IMR-90 (cell line): Measurements from ENCODE around the gene CHML. TPM values are rescaled to one million over a fixed set of nuclear protein-coding genes. Genes with fewer than 3 reads are reported as not detected.

Experiments
- ATAC-seq: fragments of 200-7000 bp; cut with Tn5 transposase; 2 replicates; pipeline ENCODE4 v1.9.1; 2020; ENCODE audit warnings: low read depth, mild to moderate bottlenecking, moderate library complexity
- BruUV-seq: library from RNA; stranded (reverse); fragments of 400-500 nt; replicated peaks from 2 replicates; lab custom pipeline; 2021; lab: Mats Ljungman, UMichigan
- CTCF ChIA-PET: fragments of 300-600 bp; formaldehyde crosslinking; extraction: SDS; loops from one replicate; lab custom pipeline; 2021; ENCODE audit warnings: antibody characterized with exemption; lab: Yijun Ruan, JAX
- POLR2A ChIA-PET: fragments of 300-600 bp; sonication (Branson Sonifier 250); formaldehyde crosslinking; loops from one replicate; lab custom pipeline; 2022; ENCODE audit warnings: antibody characterized with exemption; ENCODE audit not compliant: unreplicated experiment; lab: Charles Lee
- DNase-seq: peaks from one replicate; pipeline ENCODE4 v3.0.0; 2013
- H2AFZ ChIP-seq: replicated peaks from 2 replicates; pipeline ENCODE3; 2013; ENCODE audit warnings: low read length, mild to moderate bottlenecking; ENCODE audit not compliant: poor library complexity
- H2AK5ac ChIP-seq: 2 replicates; pipeline ENCODE4 v1.6.1; 2013; ENCODE audit warnings: low read depth, low read length, inconsistent platforms
- H2AK9ac ChIP-seq: replicated peaks from 2 replicates; pipeline ENCODE3; 2013; ENCODE audit warnings: mild to moderate bottlenecking, low read depth, low read length, moderate library complexity; ENCODE audit not compliant: poor library complexity
- H2BK120ac ChIP-seq: 2 replicates; pipeline ENCODE4 v1.6.1; 2013; ENCODE audit warnings: low read depth, low read length, inconsistent platforms
- H2BK15ac ChIP-seq: 3 replicates; pipeline ENCODE4 v1.6.1; 2013; ENCODE audit warnings: low read depth, low read length, inconsistent platforms
- H2BK20ac ChIP-seq: 2 replicates; pipeline ENCODE4 v1.6.1; 2013; ENCODE audit warnings: low read depth, mild to moderate bottlenecking, inconsistent platforms, low read length, moderate library complexity
- H2BK5ac ChIP-seq: 2 replicates; pipeline ENCODE4 v1.6.1; 2013; ENCODE audit warnings: mild to moderate bottlenecking, low read depth, low read length, inconsistent platforms; ENCODE audit not compliant: poor library complexity, severe bottlenecking
- H3K14ac ChIP-seq: replicated peaks from 2 replicates; pipeline ENCODE4 v1.6.1; 2013; ENCODE audit warnings: low read depth, low read length, inconsistent platforms
- H3K18ac ChIP-seq: 2 replicates; pipeline ENCODE4 v1.6.1; 2013; ENCODE audit warnings: low read depth, low read length, control low read depth
- H3K23ac ChIP-seq: 2 replicates; pipeline ENCODE4 v1.6.1; 2013; ENCODE audit warnings: low read depth, low read length, inconsistent platforms
- H3K27ac ChIP-seq: 2 replicates; pipeline ENCODE4 v1.5.1; 2013; ENCODE audit warnings: mild to moderate bottlenecking, control low read depth, low read length; ENCODE audit not compliant: insufficient read depth
- H3K27me3 ChIP-seq: 2 replicates; pipeline ENCODE4 v1.6.1; 2013; ENCODE audit warnings: low read length; ENCODE audit not compliant: control insufficient read depth, insufficient read depth
- H3K36me3 ChIP-seq: 2 replicates; pipeline ENCODE4 v1.6.1; 2013; ENCODE audit warnings: low read length, mixed read lengths; ENCODE audit not compliant: control insufficient read depth, insufficient read depth
- H3K4ac ChIP-seq: 2 replicates; pipeline ENCODE4 v1.6.1; 2013; ENCODE audit warnings: low read depth, low read length, inconsistent platforms
- H3K4me1 ChIP-seq: 2 replicates; pipeline ENCODE4 v1.6.1; 2013; ENCODE audit warnings: low read length, mixed read lengths; ENCODE audit not compliant: control insufficient read depth, insufficient read depth
- H3K4me2 ChIP-seq: 2 replicates; pipeline ENCODE4 v1.6.1; 2013; ENCODE audit warnings: low read depth, mild to moderate bottlenecking, control low read depth, low read length, moderate library complexity
- H3K4me3 ChIP-seq: 2 replicates; pipeline ENCODE4 v1.5.1; 2013; ENCODE audit warnings: low read depth, mild to moderate bottlenecking, control low read depth, low read length, moderate library complexity; ENCODE audit not compliant: insufficient read depth
- H3K56ac ChIP-seq: 2 replicates; pipeline ENCODE4 v1.6.1; 2013; ENCODE audit warnings: low read length, inconsistent platforms; ENCODE audit not compliant: insufficient read depth; ENCODE audit errors: extremely low read depth
- H3K79me1 ChIP-seq, 2 experiments: 2 replicates each; pipeline ENCODE4 v1.6.1; 2013; ENCODE audit warnings: low read length in 2 of 2, inconsistent platforms in 1 of 2, low read depth in 1 of 2
- H3K9ac ChIP-seq: 2 replicates; pipeline ENCODE4 v1.6.1; 2013; ENCODE audit warnings: low read depth, low read length, control low read depth
- H3K9me1 ChIP-seq: 2 replicates; pipeline ENCODE4 v1.6.1; 2013; ENCODE audit warnings: low read length, inconsistent platforms; ENCODE audit not compliant: insufficient read depth
- H3K9me3 ChIP-seq: 2 replicates; pipeline ENCODE4 v1.6.1; 2013; ENCODE audit warnings: low read length; ENCODE audit not compliant: control insufficient read depth, insufficient read depth
- H4K20me1 ChIP-seq: 2 replicates; pipeline ENCODE4 v1.6.1; 2013; ENCODE audit warnings: low read length, inconsistent platforms; ENCODE audit not compliant: insufficient read depth
- H4K5ac ChIP-seq: 2 replicates; pipeline ENCODE4 v1.6.1; 2013; ENCODE audit warnings: mild to moderate bottlenecking, low read depth, low read length, control low read depth
- H4K8ac ChIP-seq, 2 experiments: 2 replicates each; pipeline ENCODE4 v1.6.1; 2013; ENCODE audit warnings: low read depth in 2 of 2, low read length in 2 of 2, control low read depth in 1 of 2, inconsistent platforms in 1 of 2
- H4K91ac ChIP-seq: 2 replicates; pipeline ENCODE4 v1.6.1; 2013; ENCODE audit warnings: low read depth, low read length, inconsistent platforms; ENCODE audit not compliant: insufficient read depth
- BHLHE40 ChIP-seq: fragments of 150-350 bp; IDR thresholded peaks from 2 replicates; pipeline ENCODE4 v1.6.1; 2016; ENCODE audit warnings: mild to moderate bottlenecking, low read depth, low read length
- CHD1 ChIP-seq: IDR thresholded peaks from 2 replicates; pipeline ENCODE4 v1.6.1; 2012; ENCODE audit warnings: low read depth, low read length, improper control_type of control experiment
- CTCF ChIP-seq: conservative IDR thresholded peaks from 2 replicates; pipeline ENCODE4 v1.5.1; 2012; ENCODE audit warnings: mild to moderate bottlenecking, low read depth, low read length, improper control_type of control experiment
- ELK1 ChIP-seq: fragments of 150-350 bp; IDR thresholded peaks from 2 replicates; pipeline ENCODE4 v1.6.1; 2016; ENCODE audit warnings: low read depth, mild to moderate bottlenecking, low read length, moderate library complexity, borderline replicate concordance
- FOS ChIP-seq: fragments of 150-350 bp; IDR thresholded peaks from 2 replicates; pipeline ENCODE4 v1.6.1; 2016; ENCODE audit warnings: low read depth, low read length
- MAFK ChIP-seq: IDR thresholded peaks from 2 replicates; pipeline ENCODE4 v1.6.1; 2012; ENCODE audit warnings: low read depth, low read length, improper control_type of control experiment
- MXI1 ChIP-seq: IDR thresholded peaks from 2 replicates; pipeline ENCODE4 v1.6.1; 2012; ENCODE audit warnings: low read depth, mild to moderate bottlenecking, low read length, moderate library complexity, borderline replicate concordance
- NFE2L2 ChIP-seq: fragments of 150-350 bp; IDR thresholded peaks from 2 replicates; pipeline ENCODE4 v1.6.1; 2016; ENCODE audit warnings: low read depth, mild to moderate bottlenecking, low read length
- RCOR1 ChIP-seq: IDR thresholded peaks from 2 replicates; pipeline ENCODE4 v1.6.1; 2012; ENCODE audit warnings: mild to moderate bottlenecking, low read length, improper control_type of control experiment; ENCODE audit not compliant: insufficient replicate concordance
- SMC3 ChIP-seq: fragments of 150-350 bp; IDR thresholded peaks from 2 replicates; pipeline ENCODE4 v1.6.1; 2016; ENCODE audit warnings: low read depth, mild to moderate bottlenecking, antibody characterized with exemption, low read length, moderate library complexity
- WGBS, 2 experiments: methylation state at CpG; one replicate each; pipeline versions ENCODE4 v1.1.5 to v1.1.7; 2013; ENCODE audit warnings: missing lambda C conversion rate in 2 of 2; ENCODE audit not compliant: insufficient read length in 1 of 2; ENCODE audit errors: extremely low coverage in 2 of 2; 5-methylcytosine and 5-hydroxymethylcytosine counted together
- dilution Hi-C: fragments of 300-500 bp; cut with HindIII; formaldehyde crosslinking; loops from one replicate; pipeline ENCODE4 v1.14.3; 2018; ENCODE audit warnings: low sequenced_read_pairs; ENCODE audit not compliant: unreplicated experiment
- in situ Hi-C: fragments of 300-500 bp; cut with MboI; formaldehyde crosslinking; loops from 3 replicates; pipeline ENCODE4 v1.14.3; 2019; ENCODE audit warnings: low sequenced_read_pairs, inconsistent platforms, mixed read lengths
- intact Hi-C: fragments of 100-400 bp; cut with micrococcal nuclease; formaldehyde crosslinking; loops from 2 replicates; pipeline ENCODE4 v1.10.0; 2022
- polyA plus RNA-seq, 3 experiments: library from polyadenylated mRNA; depleted of rRNA; stranded (reverse); fragments of >200 nt; gene quantifications; 2 replicates each; pipeline ENCODE4 v1.2.3, GENCODE V29; 2012; ENCODE audit warnings: low replicate concordance in 1 of 3
- total RNA-seq: library from RNA; depleted of rRNA; stranded (reverse); fragments of >200 nt; gene quantifications from 2 replicates; pipeline ENCODE4 v1.2.3, GENCODE V29; 2012

Gene CHML
- total and polyA plus RNA-seq, 2 of the 4 experiments (the other 2 are of a cell fraction): 5.3 to 25.6 TPM

- no peak for TF ChIP-seq ELK1
These were observed 1.1 kb downstream of the CHML start (continued) for GRCh38 chr1:241638909-241639622.

- no peak for DNase-seq
- in situ Hi-C loops (no loop called here), dilution Hi-C loops (no loop called here)
- TF ChIP-seq MAFK (no peak), RCOR1 (no peak), BHLHE40 (no peak), CHD1 (no peak), NFE2L2 (no peak), SMC3 (no peak), MXI1 (no peak), ELK1 (no peak), FOS (no peak), CTCF (no peak)
These were observed 2.0 kb downstream of the CHML start for GRCh38 chr1:241638099-241638682.

More at GRCh38 chr1:241638099-241638682, 2.0 kb downstream of the CHML start:
- Histone ChIP-seq H3K79me1 (peaks cover 15 to 35% of the 10 kb centered on the region in 2 experiments), H3K56ac (no peak overlapping the region), H3K4me2 (peak overlapping the region; percentile 88), H4K8ac (no peak overlapping the region; a peak in 1 of 4 replicates), H2BK15ac (no peak overlapping the region), H3K27me3 (no peaks in the 10 kb centered on the region), H4K91ac (peak overlapping the region; percentile 9; the same call in 1 of the 2 replicates), H3K4me1 (peaks cover 12% of the 10 kb centered on the region), H3K23ac (peak overlapping the region; percentile 68; the same call in 1 of the 2 replicates), H4K5ac (no peak overlapping the region), H2BK20ac (peak overlapping the region; percentile 46; the same call in 1 of the 2 replicates), H3K4ac (peak overlapping the region; percentile 27; the same call in 1 of the 2 replicates), H3K9ac (peak overlapping the region; percentile 50), H2AFZ (no peak overlapping the region), H2BK5ac (peak overlapping the region; percentile 24), H2AK9ac (peak overlapping the region; percentile 65), H4K20me1 (0 out of 2 replicates have a peak, but pooled peaks cover 6% of the 10 kb centered on the region), H3K36me3 (peaks cover 2% of the 10 kb centered on the region; the same call in 1 of the 2 replicates), H2BK120ac (no peak overlapping the region; the same call in 1 of the 2 replicates), H3K9me3 (no peaks in the 10 kb centered on the region), H2AK5ac (no peak overlapping the region), H3K14ac (peak overlapping the region; percentile 43), H3K9me1 (peaks cover 11% of the 10 kb centered on the region), H3K4me3 (peak overlapping the region; percentile 27), H3K18ac (peak overlapping the region; percentile 51; the same call in 1 of the 2 replicates), H3K27ac (no peak overlapping the region)
- CTCF ChIA-PET: interaction anchor here (1.3 kb wide), 1 partner anchor 27 kb away, joined by 3 read pairs; no protein-coding TSS in a partner anchor
- POLR2A ChIA-PET: no interaction called here
- ATAC-seq: no peak
- no TSS peak for BruUV-seq
- WGBS, 2 experiments: no CpG with 5 or more reads among the region's 5 CpGs
- intact Hi-C loops: no loop called here
